Esophagus muscularis mucosa (tissue), 4 donors: ENCODE results near the gene SH3PXD2B. TPM values are rescaled to one million over a fixed set of nuclear protein-coding genes. Genes with fewer than 3 reads are reported as not detected.
"Not testable (repeated sequence)": the region's sequence is repeated elsewhere in the genome, so short reads cannot be mapped to it uniquely, and the experiment has no call there.

Experiments
- DNase-seq: peaks from one replicate; pipeline ENCODE4 v3.0.0-alpha.2; 2017; ENCODE audit errors: extremely low spot score
- H3K27ac ChIP-seq, 4 donors: fragments of 200-600 bp; sonication (generic); replicated peaks in 1 of 4; 1 replicate in 3 of 4; 2 replicates in 1 of 4; pipeline ENCODE4 v1.5.1; 2016 to 2019; ENCODE audit warnings: mild to moderate bottlenecking in 1 of 4
- H3K27me3 ChIP-seq, 4 donors: fragments of 200-600 bp; sonication (generic); one replicate each; pipeline versions ENCODE4 v1.5.1 to v1.6.0; 2016 to 2019
- H3K36me3 ChIP-seq, 4 donors: fragments of 200-600 bp; sonication (generic); one replicate each; pipeline ENCODE4 v1.5.1; 2016 to 2019
- H3K4me1 ChIP-seq, 4 donors: fragments of 200-600 bp; sonication (generic); one replicate each; pipeline ENCODE4 v1.5.1; 2016 to 2019
- H3K4me3 ChIP-seq, 4 donors: fragments of 200-600 bp; sonication (generic); 1 replicate in 2 of 4; 2 replicates in 2 of 4; pipeline ENCODE4 v1.5.1; 2016 to 2019; ENCODE audit warnings: mild to moderate bottlenecking in 4 of 4, moderate library complexity in 1 of 4
- H3K9me3 ChIP-seq, 4 donors: fragments of 200-600 bp; sonication (generic); 1 replicate in 3 of 4; 2 replicates in 1 of 4; pipeline ENCODE4 v1.5.1; 2016 to 2019
- CTCF ChIP-seq, 3 experiments: fragments of 200-600 bp in 2 of 3; fragments of 450-650 bp in 1 of 3; sonication (generic) in 2 of 3; IDR thresholded peaks; one replicate each; pipeline ENCODE4 v1.5.1; 2017 to 2019; ENCODE audit warnings: antibody characterized with exemption in 3 of 3, mild to moderate bottlenecking in 2 of 3, moderate library complexity in 1 of 3
- EP300 ChIP-seq: sonication (generic); formaldehyde crosslinking; IDR thresholded peaks from one replicate; pipeline ENCODE4 v1.6.1; 2017; ENCODE audit warnings: antibody characterized with exemption
- POLR2A ChIP-seq: fragments of 450-650 bp; IDR thresholded peaks from one replicate; pipeline ENCODE4 v1.6.1; 2017; ENCODE audit warnings: antibody characterized with exemption, moderate library complexity, mild to moderate bottlenecking, low read depth
- POLR2AphosphoS5 ChIP-seq, 2 donors: sonication (generic); formaldehyde crosslinking; IDR thresholded peaks; one replicate each; pipeline ENCODE4 v1.6.1; 2017; ENCODE audit warnings: antibody characterized with exemption in 2 of 2
- WGBS: methylation state at CpG from one replicate; pipeline ENCODE4 v1.1.5; 2018; 5-methylcytosine and 5-hydroxymethylcytosine counted together
- intact Hi-C: fragments of 100-400 bp; cut with DNase I; formaldehyde crosslinking; loops from one replicate; pipeline ENCODE4 v1.15.1; 2023
- total RNA-seq, 4 donors: library from RNA; depleted of rRNA; stranded (reverse); fragments of >200 nt; gene quantifications; one replicate each; pipeline versions ENCODE4 v1.1.0 to v1.2.1, GENCODE V29; 2016

SH3PXD2B gene
- total RNA-seq, 4 donors from 2014 or later = 41.5 to 66.5 (median 49.2) TPM

GRCh38 chr5:172402531-172403188 is 51.7 kb downstream of the SH3PXD2B start:
- 57% methylated on average over 12 of the region's 13 CpGs for WGBS
- TF ChIP-seq EP300 (no peak), POLR2A (no peak), CTCF (IDR thresholded peaks at IDR 0.05) (no peak), POLR2AphosphoS5 (IDR thresholded peaks at IDR 0.05) (no peak)
- intact Hi-C loops = no loop called here
- peaks cover 0 to 23% (median 9%) of the 10 kb centered on the region in 4 donors for H3K36me3 ChIP-seq
- DNase-seq = no peak
- H3K4me1 ChIP-seq = peaks cover 16 to 68% (median 52%) of the 10 kb centered on the region in 4 donors
- H3K27ac ChIP-seq = peak overlapping the region; percentile 76 to 92 (median 88)
- H3K27me3 ChIP-seq = no peaks in the 10 kb centered on the region
- no peaks in the 10 kb centered on the region for H3K9me3 ChIP-seq
- H3K4me3 ChIP-seq = peak overlapping the region in 2 of 4 donors; percentile 2 to 26

- Histone ChIP-seq H3K36me3 (peaks cover 0 to 26% (median 11%) of the 10 kb centered on the region in 4 donors), H3K4me1 (peaks cover 16 to 62% (median 46%) of the 10 kb centered on the region in 4 donors), H3K27ac (peak overlapping the region in 1 of 4 donors; percentile 87)
- H3K27me3 ChIP-seq, intact Hi-C loops, DNase-seq, H3K4me3 ChIP-seq, H3K9me3 ChIP-seq: not testable (repeated sequence)
- WGBS = 91% methylated on average over 6 of the region's 6 CpGs
Observed at GRCh38 chr5:172402031-172402430, 52.3 kb downstream of the SH3PXD2B start.

- Histone ChIP-seq H3K4me1 (peaks cover 16 to 44% (median 38%) of the 10 kb centered on the region in 4 donors), H3K9me3 (no peaks in the 10 kb centered on the region), H3K4me3 (no peak overlapping the region), H3K27me3 (no peaks in the 10 kb centered on the region), H3K27ac (peak overlapping the region in 1 of 4 donors; percentile 31), H3K36me3 (peaks cover 0 to 21% (median 8%) of the 10 kb centered on the region in 4 donors)
- intact Hi-C loops = no loop called here
- DNase-seq = no peak
- no peak for TF ChIP-seq CTCF (IDR thresholded peaks at IDR 0.05)
- TF ChIP-seq POLR2A = no peak
- TF ChIP-seq POLR2AphosphoS5 (IDR thresholded peaks at IDR 0.05) = no peak
- no peak for TF ChIP-seq EP300
- WGBS = 94% methylated on average over 4 of the region's 4 CpGs
Observed at GRCh38 chr5:172399826-172400225, 54.5 kb downstream of the SH3PXD2B start.

- H3K9me3 ChIP-seq = no peaks in the 10 kb centered on the region
- no peak for TF ChIP-seq EP300
- TF ChIP-seq POLR2A = no peak
- H3K4me3 ChIP-seq = no peak overlapping the region
- H3K4me1 ChIP-seq = peaks cover 16 to 39% (median 33%) of the 10 kb centered on the region in 4 donors
- H3K27ac ChIP-seq = no peak overlapping the region
- peaks cover 0 to 21% (median 8%) of the 10 kb centered on the region in 4 donors for H3K36me3 ChIP-seq
- no peak for DNase-seq
- 73% methylated on average over 6 of the region's 6 CpGs for WGBS
- intact Hi-C loops = no loop called here
- no peaks in the 10 kb centered on the region for H3K27me3 ChIP-seq
Observed at GRCh38 chr5:172399336-172399735, 55.0 kb downstream of the SH3PXD2B start.

DNA sequence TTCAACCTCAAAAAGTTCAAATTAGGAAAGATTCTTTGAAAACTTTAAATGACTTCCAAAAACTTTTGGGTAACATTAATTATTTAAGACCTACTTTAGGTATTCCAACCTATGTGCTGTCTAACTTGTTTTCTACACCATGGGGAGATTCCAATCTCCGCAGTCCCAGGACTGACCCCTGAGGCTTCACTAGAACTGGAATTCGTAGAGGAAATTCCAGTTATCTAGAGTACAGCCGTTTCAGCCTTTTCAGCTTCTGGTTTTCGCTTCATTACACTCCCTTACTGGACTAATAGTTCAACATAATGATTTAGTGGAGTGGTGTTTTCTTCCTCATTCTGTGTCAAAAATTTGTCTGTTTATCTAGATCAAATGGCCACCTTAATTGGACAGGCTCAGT is 55.7 kb downstream of the SH3PXD2B start:
- intact Hi-C loops, H3K9me3 ChIP-seq, H3K27ac ChIP-seq, H3K4me3 ChIP-seq, H3K27me3 ChIP-seq, DNase-seq: not testable (repeated sequence)
- peaks cover 14 to 32% (median 26%) of the 10 kb centered on the region in 4 donors for H3K4me1 ChIP-seq
- peaks cover 0 to 28% (median 15%) of the 10 kb centered on the region in 4 donors for H3K36me3 ChIP-seq
- 80% methylated on average over 4 of the region's 4 CpGs for WGBS

GRCh38 chr5:172396994-172397393 is 57.3 kb downstream of the SH3PXD2B start:
- intact Hi-C loops, H3K27ac ChIP-seq, H3K9me3 ChIP-seq, H3K27me3 ChIP-seq, H3K4me3 ChIP-seq, DNase-seq: not testable (repeated sequence)
- 92% methylated on average over 8 of the region's 8 CpGs for WGBS
- H3K36me3 ChIP-seq = peaks cover 6 to 44% (median 20%) of the 10 kb centered on the region in 4 donors
- peaks cover 3 to 16% (median 11%) of the 10 kb centered on the region in 4 donors for H3K4me1 ChIP-seq

DNA sequence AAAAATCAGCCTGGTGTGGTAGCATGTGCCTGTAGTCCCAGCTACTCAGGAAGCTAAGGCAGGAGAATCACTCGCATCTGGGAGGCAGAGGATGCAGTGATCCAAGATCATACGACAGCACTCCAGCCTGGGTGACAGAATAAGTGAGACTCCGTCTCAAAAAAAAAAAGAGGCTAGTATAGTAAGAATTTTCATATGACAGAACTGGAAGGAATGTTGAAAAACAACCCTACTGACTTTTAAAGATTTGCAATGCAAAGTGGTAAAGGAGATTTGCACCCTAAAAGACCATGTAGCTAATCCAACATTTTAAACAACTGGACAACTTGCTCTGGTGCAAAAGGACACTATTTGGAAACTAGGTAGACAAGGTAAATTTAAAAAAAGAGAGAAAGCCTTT is 58.1 kb downstream of the SH3PXD2B start:
- H3K9me3 ChIP-seq = no peaks in the 10 kb centered on the region
- no peak for DNase-seq
- H3K27me3 ChIP-seq = no peaks in the 10 kb centered on the region
- intact Hi-C loops = no loop called here
- no peak overlapping the region for H3K27ac ChIP-seq
- no peak overlapping the region for H3K4me3 ChIP-seq
- H3K36me3 ChIP-seq = peaks cover 6 to 52% (median 22%) of the 10 kb centered on the region in 4 donors
- peaks cover 3 to 15% (median 10%) of the 10 kb centered on the region in 4 donors for H3K4me1 ChIP-seq
- 94% methylated on average over 3 of the region's 3 CpGs for WGBS
- TF ChIP-seq CTCF (IDR thresholded peaks at IDR 0.05) = no peak
- TF ChIP-seq POLR2A = no peak
- no peak for TF ChIP-seq POLR2AphosphoS5 (IDR thresholded peaks at IDR 0.05)
- TF ChIP-seq EP300 = no peak
